Activated CD4-positive, alpha-beta T cell treated with anti-CD3 and anti-CD28 coated beads for 24 hours (primary cell): ENCODE measurements around the gene TBCA.
"Not testable (repeated sequence)": the region's sequence is repeated elsewhere in the genome, so short reads cannot be mapped to it uniquely, and the experiment has no call there.

Experiments used
- DNase-seq, 2 donors: peaks; one replicate each; pipeline ENCODE4 v3.0.0-alpha.2; 2020; ENCODE audit warnings: low read depth in 2 of 2

Gene TBCA

GRCh38 chr5:77773734-77774280, 2.3 kb downstream of the TBCA start:
- no peak for DNase-seq

- no peak for DNase-seq
Measured at GRCh38 chr5:77772729-77773128, 3.4 kb downstream of the TBCA start.

DNA sequence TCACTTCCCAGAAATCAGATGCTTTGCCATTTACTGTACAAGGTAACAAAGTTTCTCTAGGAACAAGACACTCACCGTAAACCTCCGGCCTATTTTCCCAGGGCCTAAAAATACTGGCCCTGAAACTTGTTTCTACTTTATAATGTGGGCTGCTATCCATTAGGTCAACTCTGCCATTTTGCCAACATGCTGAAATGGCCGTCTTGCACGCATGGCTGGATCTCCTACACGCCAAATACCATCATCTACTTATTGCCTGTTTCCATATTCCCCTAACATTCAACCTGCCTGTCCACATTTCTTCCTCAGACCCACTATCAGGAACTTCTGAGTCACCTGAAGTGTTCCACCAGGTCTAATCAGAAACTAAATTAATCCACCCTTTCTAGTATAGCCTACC, 4.7 kb downstream of the TBCA start:
- no peak for DNase-seq

DNA sequence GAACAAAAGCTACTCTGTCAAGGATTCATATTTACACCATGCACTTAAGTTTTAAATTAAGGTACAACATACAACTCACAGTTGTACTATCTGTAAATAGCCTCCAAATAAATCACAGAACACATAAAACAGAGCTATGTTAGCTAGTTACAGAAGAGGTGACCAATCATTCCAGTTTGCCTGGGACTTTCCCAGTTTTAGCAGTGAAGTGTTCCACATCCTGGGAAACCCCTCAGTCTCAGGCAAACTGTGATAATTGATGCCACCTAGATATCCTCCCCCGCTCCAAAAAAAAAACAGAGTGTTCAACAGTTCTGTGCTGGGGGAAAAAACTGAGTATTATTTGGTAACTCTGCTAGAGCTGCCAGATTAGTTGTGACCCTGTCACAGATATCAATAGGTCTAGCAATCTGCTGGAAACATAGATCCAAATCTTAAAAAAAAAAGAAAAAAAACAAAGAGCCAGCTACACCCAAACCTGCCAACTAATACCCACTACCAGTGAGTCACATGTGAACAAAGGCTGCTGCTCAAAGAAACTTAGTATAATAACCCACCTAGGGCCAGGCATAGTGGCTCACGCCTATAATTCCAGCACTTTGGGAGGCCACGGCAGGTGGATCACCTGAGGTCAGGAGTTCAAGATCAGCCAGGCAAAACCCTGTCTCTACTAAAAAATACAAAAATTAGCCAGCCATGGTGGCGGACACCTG, 5.7 kb downstream of the TBCA start:
- no peak for DNase-seq

DNA sequence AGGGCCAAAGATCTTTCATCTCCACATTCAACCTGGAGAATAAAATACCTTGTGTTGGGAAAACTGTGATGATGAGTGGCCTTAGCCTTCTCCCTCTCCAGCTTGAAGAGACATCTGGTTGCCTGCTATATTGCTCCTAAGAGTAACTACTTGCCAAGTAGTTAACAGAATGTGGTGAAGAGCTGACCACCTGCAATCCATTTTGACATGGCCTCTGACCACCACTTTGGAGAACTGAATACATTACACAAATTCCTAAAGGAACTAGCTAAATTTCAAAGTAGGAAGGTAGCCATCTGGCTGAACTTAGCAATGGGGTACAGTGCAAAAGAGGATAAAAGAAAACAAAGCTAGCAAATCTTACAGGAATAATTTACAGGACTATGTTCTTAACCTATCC, 7.2 kb downstream of the TBCA start:
- DNase-seq: no peak

GRCh38 chr5:77767301-77767700, 8.8 kb downstream of the TBCA start:
- no peak for DNase-seq

- DNase-seq: no peak
Measured at GRCh38 chr5:77761606-77762005, 14.5 kb downstream of the TBCA start.

DNA sequence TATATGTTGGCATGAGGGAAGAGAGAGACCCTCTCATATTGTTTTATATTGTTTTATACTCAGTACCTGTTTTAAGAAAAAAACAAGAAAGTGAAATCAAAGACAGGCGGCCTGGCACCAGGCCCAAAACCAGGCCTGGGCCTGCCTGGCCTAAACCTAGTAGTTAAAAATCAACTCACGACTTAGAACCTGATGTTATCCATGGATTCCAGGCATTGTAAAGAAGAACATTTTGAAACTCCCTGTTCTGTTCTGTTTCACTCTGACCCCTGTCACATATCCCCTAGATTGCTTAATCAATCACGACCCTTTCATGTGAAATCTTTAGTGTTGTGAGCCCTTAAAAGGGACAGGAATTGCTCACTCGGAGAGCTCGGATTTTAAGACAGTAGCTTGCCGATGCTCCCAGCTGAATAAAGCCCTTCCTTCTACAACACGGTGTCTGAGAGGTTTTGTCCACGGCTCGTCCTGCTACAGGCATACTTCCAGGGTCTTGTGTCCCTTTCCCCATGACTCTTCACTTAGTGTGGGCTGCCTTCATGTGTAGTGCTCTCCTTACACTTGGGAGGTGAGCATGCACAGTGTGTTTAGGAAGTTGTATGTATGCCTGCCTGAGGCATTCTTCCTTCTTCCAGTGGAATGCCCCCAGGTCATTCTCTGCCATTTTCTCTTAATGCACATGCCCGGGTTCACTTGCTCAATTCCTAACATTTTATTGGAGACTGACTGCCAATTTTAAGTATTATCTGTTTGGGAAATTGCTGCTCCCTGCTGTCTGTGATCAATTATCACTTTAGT, 17.8 kb downstream of the TBCA start:
- no peak for DNase-seq

GRCh38 chr5:77751328-77752023, 24.7 kb downstream of the TBCA start:
- no peak for DNase-seq

DNA sequence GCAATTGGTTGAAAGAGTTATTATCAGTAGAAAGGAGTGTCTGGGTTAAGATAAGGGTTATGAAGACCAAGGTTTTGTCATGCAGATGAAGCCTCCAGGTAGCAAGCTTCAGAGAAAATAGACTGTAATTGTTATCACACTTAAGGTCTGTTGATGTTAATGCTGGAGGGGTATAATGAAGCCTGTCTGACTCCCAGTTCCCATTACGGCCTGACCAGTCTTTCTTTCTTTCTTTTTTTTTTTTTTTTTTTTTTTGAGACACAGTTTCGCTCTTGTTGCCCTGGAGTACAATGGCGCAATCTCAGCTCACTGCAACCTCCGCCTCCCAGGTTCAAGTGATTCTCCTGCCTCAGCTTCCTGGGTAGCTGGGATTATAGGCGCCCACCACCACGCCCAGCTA, 25.2 kb downstream of the TBCA start:
- DNase-seq: not testable (repeated sequence)

GRCh38 chr5:77748160-77748559, 28.0 kb downstream of the TBCA start:
- DNase-seq: no peak

GRCh38 chr5:77744116-77744515, 32.0 kb downstream of the TBCA start:
- DNase-seq: no peak

- DNase-seq: no peak
Measured at GRCh38 chr5:77743181-77743580, 33.0 kb downstream of the TBCA start.

- no peak for DNase-seq
Measured at GRCh38 chr5:77741608-77742007, 34.5 kb downstream of the TBCA start.

GRCh38 chr5:77734885-77735284, 41.3 kb downstream of the TBCA start:
- no peak for DNase-seq

DNA sequence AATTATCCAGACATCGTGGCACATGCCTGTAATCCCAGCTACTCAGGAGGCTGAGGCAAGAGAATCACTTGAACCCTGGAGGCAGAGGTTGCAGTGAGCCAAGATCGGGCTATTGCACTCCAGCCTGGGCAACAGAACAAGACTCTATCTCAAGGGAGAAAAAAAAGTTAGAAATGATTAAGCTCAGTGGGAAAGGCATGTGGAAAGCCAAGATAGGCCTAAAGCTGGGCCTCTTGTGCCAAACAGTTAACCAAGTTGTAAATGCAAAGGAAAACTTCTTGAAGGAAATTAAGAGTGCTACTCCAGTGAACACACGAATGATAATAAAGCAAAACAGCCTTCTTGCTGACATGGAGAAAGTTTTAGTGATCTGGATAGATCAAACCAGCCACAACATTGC, 43.0 kb downstream of the TBCA start:
- DNase-seq: no peak

DNA sequence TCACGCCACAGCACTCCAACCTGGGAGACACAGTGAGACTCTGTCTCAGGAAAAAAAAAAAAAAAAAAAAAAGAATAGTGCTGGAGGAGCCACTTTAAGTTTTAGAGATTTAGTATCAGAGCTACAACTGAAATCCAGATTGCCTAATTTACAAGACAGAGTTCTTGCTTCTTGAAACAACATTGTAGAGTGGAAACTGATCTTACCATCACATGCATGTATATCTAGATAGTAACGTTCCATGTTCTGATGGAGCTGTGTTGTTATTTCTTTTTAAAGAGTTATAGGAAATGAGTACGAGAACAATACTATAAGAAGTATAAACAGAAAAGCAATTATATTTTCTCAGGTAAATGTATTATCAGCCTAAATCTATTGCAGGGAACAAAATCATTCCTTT, 48.9 kb downstream of the TBCA start:
- DNase-seq: no peak

DNA sequence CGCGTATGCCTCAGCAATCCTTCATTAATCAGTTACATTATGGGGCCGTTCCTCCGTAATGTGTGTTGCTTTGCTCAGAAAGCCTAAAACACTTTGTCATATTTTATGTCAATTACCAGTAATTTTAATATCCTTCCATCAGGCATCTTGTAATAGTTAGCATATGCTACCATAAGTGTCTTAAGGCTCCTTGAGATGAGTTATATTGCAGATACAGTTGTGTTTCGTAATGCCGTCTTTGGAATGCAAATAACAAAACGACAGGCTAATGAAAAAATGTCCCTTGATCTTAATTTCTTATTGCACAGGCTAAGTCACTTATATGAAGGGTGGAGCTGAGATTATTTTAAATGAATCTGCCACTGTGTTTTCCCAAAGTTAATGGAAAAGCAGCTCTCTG, 50.5 kb downstream of the TBCA start:
- no peak for DNase-seq

- no peak for DNase-seq
Measured at GRCh38 chr5:77724934-77725333, 51.2 kb downstream of the TBCA start.

DNA sequence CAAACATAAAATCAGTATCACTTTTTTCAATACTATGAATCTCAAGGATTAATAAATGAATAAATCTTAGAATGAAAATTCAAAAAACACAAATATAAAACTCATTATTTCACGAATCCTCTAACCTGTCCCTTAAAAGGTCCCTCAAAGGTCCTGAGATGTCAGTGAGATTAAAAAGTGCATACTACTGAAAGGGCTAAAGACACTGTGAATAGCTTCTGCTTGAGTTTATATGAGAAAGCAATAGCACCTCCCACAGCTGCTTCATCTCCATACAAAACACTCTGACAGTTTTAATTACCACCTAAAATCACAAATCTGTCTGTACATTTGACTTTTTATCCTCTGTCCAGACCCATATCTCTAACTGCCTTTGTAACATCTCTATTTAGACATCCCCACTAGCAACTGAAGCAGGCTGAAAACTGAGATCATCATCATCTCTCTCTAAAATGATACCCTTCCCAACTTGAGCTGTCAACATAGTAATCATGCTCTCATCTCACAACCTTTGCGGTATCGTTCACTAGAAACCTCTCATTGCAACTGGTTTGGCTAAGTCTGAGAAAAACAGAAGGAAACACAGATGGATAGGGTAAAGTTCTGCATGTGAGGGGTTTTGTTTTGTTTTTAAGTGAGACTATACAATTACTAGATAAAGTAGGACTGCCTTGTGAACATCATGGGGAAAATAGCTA, 56.3 kb downstream of the TBCA start:
- no peak for DNase-seq

DNA sequence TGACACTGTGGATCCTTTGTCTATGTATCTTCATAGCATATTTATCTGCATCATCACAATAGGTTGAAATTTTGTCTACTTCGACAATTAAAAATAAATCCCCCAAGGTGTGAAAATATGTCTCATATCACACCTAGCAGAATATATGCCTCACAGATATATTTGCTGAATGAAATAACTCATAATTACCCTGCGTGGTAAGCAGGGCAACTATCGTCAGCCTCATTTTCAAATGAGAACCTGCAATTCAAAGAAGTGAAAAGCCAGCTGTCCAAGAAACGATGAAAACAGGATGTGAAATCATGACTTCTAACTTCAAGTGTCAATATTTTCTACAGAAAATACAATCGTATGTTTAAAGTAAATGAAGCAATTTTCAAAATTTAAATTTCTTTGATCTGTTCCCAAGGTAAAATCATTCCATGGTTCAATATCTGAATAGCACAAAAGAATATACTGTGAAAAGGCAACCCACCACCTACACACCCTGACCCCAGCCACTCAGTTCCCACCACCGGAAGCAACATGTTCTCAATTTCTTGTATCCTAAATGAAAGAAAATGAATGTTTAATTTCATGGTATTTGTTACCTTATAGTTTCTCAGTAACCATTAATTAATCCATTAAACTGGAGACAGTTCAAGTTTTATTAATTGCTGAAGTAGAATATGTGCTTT, 57.1 kb downstream of the TBCA start:
- DNase-seq: no peak
